Stimulated activated naive CD4-positive, alpha-beta T cell treated with Interleukin-2 at 50 U/mL for 16 hours (primary cell): ENCODE results near the gene ANTXR2.
"Not testable (repeated sequence)": the region's sequence is repeated elsewhere in the genome, so short reads cannot be mapped to it uniquely, and the experiment has no call there.

Experiments used
- DNase-seq: peaks from one replicate; lab custom pipeline; 2025; lab: John Stamatoyannopoulos, UW

Gene ANTXR2

DNA sequence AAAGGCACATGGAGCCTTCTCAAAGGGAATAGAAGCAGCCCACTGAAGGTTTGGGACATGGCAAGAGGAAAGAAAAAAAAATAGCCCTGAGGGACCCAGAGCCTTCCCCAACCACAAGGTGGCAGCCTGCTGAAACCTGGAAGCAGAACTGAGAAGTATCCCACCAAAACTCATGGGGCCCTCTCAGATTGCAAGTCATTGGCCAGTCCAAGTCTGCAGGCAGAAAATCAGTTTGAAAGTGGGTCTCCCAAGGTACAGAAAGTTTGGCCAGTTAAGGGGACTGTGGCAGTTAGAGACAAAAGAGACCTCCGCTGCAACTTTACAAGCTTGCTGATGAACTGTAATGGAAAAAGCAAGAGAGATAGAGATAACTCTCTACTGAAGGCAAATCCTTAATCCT is 155.8 kb downstream of the ANTXR2 start:
- DNase-seq, result peak; percentile 25

DNA sequence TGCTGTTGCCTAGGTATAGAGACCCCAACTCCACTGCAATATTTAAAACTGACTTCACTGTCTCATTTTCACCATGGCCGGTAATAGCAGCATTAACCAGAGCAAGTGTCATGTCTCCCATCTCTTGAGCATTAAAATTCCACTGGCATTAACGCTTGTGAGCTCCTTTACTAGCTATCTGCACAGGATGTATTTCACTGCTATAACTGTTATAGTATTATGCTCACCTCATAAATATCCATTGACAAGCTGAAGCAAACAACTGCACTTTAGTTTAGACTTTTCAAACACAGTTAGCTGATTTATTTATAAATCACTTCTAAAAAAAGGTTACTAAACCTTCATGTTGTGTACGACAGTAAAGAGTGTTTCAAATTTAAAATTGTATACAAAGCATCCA is 157.8 kb downstream of the ANTXR2 start:
- DNase-seq, result no peak

DNA sequence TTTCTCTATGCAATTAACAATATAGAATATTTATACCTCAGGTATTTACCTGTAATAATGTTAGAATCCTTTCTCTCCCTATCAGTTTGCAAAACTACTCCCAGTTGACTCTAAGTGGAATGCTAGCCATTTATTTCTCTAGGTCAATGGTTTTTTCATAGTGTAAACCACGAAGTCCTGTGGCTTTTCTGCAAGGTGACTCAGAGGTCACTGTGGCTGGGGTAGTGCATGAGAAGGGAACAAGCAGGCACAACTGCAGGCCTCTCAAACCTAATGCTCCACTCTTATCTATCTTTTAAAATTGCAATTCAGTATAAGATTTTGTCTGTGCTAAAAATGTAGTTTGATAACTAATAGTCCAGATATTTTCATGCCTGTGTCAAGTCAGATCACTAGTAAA is 159.4 kb downstream of the ANTXR2 start:
- no peak for DNase-seq

DNA sequence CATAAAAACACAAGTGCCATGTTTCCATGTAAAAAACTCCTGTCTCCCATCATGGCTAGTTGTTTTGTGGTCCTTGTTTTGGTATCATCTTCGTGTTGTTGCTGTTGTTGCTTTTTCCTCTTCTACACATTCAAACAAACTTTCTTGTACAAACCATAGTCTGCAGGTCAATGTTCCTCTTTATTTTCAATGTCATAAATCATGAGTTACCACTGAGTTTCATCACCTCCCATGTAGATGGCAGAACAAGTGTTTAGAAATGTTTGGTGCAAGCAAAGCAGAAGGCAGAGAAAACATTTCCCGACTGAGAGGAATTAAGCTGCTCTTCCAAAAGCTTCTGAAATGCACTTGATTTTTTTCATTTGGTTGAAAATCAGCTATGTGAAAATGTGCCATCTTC is 166.0 kb downstream of the ANTXR2 start:
- DNase-seq, result no peak

DNA sequence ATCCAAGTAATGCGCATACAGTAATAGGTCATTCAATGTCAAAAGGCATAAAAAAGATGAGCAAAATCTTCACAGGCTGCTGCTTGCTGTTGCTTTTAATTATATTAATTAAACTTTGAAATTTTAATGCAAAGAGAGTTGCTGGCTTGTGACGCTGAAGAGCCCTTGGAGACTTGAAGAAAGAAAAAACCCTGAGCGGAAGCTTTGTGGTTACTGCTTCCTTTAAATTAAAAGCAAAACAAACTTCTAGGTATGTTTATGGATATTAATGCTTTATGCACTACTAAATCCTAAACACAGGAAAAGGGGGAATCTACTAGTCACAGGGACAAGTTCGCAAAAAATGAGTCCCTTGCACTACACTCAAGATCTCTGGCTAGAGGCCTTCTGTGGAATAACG is 166.7 kb downstream of the ANTXR2 start:
- DNase-seq, result no peak

DNA sequence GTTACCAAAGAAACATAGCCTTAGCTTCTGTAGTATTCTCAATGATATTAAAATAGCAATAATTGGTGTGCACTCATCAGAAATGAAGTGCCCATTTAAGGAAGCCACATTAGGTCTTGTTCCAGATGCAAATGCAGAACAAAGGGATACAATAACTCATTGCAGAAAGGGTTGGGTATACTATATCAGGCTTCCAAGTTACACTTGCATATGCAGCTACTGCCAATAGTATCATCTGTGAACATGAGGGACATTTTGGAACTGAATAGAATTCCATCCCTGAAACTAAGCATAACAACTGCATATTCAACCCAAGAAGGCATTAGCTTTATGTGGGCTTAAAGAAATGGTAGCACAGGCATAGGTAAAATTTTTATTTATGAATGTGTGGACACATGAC is 167.8 kb downstream of the ANTXR2 start:
- no peak for DNase-seq

DNA sequence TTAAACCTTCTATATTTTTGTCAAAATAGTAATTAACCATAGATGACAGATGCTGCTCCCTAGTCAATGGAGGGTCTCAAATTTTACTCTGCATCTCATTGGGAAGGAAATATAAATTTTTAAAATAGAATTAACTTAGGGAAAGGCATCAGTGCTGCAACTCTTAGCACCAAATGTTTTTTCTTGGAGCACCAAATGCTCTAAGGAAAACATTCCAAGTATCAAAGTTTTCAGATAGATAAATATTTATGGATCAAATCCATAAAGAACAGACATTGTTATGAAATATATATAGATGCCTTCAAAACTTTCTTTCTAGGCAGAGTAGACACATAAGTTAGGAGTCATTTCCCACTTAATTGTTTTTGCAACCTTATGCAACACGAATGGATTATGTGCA is 168.7 kb downstream of the ANTXR2 start:
- no peak for DNase-seq

DNA sequence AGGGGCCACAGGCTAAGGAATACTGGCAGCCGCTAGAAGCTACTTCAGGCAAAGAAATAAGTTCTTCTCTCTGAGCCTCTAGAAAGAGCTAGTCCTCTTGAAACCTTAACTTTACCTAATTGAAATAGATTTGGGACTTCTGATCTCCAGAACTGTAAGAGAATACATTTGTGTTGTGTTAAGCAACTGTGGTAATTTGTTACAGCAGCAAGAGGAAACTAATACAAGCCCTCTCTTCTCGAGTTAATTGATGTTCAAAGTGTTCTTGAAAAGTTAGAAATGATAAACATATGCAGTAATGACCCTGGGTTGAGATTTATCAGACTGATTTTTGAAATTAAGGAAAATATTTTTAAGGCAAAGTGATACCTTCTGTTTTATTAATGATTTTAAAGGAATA is 172.8 kb downstream of the ANTXR2 start:
- DNase-seq, result no peak

DNA sequence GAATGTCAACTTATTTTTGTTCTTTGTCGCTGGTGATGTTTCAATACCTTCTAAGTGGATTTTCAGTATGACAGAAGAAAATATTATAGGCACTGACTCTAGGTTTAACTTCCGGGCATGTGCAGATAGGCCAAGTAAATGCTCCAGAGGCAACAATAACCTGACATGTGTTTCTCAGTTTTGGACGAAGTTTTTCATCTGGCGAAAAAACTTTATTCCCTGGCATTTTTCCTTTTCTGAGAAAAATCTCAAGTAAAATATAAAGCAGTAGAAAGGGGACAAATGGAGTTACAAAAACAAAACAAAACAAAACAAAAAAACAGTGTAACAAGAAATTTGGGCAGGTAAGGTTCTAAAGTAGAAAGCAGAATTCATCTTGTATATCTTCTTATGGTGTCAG is 173.5 kb downstream of the ANTXR2 start:
- DNase-seq, result no peak

DNA sequence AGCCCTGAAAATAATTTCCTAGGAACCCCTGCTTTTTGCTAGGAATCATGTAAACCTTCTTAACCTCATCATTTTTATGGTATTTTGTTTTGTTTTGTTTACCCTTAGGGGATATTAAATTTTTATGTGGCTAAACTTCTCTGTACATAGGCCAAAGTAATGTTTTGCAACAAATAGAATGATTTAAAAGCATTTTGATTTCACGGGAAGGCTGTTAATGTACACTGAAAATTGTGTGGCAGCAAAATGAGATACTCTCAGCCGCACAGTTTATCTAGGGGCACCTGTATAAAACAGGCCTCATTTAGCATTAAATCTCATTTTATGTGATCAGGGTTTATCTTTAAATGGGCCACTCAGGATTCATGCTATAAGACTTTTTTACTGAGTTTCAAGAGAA is 175.0 kb downstream of the ANTXR2 start:
- no peak for DNase-seq

DNA sequence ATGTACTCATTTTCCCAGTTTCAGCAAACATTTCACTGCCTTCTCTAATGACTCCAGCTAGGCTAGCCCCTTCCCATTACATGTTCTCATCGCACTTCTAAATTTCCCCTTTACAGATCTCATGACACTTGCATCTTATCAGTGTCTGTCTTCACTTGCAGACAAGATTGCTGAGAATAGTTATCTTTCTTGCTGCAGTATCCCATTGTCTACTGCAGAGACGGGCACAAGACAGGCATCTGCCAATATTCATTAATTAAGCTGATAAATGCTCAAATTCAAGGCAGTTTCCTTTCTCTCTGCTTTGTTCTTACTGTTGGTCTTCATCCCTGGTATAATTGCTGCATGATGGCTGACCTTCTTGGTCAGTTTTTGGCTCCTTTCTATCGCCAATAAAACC is 175.9 kb downstream of the ANTXR2 start:
- DNase-seq, result no peak

DNA sequence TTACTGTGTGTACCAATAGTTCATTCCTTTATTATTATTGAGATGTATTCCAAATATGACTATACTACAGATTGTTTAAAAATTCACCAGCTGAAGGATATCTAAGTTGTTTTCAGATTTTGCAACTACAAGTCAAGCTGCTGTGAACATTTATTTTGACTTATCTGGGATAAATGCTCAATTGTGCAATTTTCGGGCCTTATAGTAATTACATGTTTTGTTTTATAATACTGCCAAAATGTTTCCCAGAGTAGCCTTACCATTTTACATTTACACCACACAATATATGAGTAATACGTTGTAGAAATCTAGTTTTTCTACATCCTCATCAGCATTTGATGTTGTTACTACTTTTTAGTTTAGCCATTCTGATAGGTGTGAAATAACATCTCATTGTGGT is 179.6 kb downstream of the ANTXR2 start:
- no peak for DNase-seq

DNA sequence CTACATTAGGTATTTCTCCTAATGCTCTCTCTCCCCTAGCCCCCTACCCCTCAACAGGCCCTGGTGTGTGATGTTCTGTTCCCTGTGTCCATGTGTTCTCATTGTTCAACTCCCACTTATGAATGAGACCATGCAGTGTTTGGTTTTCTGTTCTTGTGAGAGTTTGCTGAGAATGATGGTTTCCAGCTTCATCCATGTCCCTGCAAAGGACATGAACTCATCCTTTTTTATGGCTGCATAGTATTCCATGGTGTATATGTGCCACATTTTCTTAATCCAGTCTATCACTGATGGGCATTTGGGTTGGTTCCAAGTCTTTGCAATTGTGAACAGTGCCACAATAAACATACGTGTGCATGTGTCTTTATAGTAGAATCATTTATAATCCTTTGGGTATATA is 184.0 kb downstream of the ANTXR2 start:
- not testable (repeated sequence) for DNase-seq

DNA sequence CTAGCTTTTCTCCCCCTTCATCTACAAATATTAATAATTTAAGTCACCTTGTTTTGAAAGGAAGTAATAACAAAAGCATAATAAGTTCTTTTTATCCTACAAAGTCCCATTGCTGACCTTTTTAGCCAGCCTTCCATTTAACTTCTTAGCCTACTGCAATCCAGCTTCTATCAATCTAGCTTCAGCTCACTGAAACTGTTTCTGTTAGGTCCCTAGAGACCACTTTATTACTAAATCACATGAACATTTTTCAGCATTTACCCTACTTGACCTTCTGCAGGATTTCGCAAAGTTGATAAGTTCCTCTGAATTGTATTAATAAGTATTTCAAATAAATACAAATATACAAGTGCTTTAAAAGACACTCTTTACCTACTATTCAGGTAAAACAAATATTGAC is 186.5 kb downstream of the ANTXR2 start:
- no peak for DNase-seq

DNA sequence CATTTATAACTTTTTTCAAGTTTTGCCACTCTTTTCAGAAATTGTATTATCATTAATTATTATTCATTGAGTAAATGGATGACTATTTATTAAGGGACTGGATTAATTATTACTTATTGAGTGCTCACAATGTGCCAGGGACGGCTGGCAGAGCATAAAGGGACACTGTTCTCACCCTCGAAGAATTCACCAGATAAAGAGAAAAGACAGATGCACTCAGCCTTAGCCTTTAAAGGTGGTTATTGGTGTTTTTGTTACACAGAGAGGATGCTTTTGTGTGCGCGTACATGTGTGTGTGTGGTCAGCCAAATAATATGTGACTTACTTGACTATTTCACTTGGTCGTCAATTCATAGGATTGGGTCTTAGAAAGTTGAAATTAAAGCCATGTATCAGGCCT is 187.0 kb downstream of the ANTXR2 start:
- no peak for DNase-seq

DNA sequence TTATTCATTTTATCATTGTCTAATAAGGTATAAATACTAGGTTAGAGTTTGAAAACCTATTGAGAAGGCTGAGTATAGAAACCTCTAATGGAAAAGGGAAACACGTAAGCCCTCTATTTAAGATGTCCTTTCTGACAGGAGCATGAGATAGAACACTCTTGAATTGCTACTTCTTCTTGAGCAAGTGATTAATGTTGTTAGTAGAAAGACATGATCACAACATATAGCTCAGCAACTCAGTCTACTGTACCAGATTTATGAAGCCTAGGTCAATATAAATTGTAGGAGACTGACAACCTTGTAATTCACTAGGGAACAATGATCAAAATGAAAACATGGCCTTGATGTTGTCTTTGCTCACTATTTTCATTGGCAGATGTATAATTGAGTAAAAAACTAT is 189.7 kb downstream of the ANTXR2 start:
- no peak for DNase-seq

DNA sequence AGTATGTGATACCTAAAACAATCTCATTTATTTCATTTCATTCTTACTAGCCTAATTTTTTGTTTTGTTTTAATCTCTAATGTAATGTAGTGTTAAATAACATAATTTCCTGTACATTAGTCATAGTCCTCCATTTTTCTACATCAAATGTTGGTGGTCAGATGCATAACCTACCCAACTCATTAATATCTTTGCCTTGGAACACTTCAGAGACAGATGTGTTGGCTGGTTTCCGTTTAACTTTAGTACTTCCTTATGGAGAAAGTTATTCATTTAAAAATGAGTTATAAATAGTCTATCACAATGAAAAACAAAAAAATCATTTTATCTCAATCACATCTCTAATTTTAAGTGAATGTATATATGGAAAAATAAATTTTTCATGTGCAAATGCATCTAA is 190.2 kb downstream of the ANTXR2 start:
- no peak for DNase-seq

DNA sequence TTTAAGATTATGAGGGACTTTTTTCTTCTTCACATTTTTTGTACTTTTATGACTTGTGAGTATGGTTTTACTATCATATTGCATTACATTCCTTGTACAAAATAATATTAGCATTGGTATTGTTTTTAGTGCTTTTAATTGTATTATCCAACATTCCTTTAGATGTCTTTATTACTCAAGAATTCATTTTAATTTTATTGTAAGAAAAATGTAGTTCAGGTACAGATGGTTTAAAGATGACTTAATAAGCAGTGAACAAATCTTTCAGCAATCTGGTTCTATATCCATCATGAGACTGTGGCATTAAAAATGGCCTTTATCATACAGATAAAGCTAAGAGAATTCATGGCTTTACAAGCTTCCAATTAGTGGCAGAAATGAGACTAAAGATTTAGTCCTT is 191.6 kb downstream of the ANTXR2 start:
- no peak for DNase-seq

DNA sequence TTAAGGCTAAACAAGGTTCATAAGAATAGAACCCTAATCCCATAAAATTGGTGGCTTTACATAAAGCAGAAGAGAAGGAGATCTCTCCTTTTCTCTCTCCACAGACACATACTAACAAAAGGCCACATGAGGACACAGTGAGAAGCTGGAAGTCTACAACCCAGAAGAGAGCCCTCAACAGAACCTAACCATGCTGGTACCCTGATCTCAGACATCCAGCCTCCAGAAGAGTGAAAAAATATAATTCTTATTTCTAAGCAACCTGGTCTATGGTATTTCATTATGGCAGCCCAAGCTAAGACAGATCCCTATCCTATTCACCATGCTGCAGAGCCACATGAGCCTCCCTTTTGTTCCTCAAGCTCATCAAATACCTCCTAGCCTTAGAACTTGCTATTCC is 195.5 kb downstream of the ANTXR2 start:
- no peak for DNase-seq

DNA sequence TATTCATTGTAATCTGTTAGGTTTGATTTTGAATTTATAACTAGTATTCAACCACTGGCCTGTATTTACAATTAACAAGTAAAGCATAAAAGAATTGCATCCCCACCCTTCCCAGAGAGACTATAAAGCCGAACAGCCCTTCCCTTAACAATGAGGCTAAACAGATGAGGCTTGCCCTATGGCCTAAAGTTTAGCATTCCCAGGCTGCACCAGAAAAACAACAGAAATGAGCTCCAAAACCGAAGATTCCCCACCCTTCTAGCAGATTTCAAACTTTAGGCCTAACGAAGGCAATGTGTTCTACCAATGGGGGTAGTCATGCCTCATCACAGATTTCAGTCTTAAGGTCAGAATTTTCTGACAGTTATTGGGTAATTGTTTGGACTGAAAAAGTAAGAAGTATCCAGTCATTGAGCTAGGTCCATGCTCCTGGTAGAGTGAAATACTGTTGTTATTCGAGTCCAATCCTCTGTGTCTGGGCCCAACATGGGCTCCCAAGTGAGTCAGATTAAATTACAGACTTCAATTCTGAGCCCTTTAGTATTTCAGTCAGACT is 197.6 kb downstream of the ANTXR2 start:
- DNase-seq, result no peak

DNA sequence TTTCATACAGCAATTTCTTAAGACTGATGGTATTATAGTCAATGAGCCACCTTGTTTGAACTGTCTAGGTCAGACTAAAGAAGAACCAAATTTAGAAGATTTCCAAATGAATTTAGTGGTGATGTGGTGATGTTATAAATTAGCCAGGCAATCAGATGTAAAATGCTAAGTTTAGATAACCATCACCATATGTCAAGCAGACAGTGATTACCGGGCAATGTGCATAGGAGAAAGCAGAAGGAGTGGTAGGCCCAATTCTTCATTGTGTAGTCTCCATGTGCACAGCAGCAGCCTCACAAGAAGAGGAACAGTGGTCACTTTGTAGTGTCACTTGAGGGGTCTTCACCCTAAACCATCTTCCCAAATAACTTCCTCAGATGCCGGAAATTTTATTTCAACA is 198.8 kb downstream of the ANTXR2 start:
- DNase-seq, result no peak

DNA sequence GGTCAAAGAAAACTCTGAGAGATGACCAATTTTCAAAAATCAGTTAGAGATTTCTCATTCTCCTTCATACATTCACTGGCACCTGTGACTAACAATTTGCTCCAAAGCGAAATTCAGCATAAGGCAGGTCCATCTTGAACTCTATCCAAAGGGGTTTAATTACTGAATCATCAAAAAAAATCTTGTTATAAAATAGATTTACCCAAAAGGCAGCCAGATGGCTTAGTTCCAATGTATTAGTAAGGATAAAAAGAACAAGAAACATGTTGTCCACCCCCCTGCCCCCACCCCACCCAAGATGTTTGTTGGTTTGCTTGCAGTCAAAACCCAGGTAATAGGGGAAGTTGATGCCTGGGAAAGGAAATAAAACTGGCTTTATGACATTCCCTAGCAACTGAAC is 200.3 kb downstream of the ANTXR2 start:
- no peak for DNase-seq

DNA sequence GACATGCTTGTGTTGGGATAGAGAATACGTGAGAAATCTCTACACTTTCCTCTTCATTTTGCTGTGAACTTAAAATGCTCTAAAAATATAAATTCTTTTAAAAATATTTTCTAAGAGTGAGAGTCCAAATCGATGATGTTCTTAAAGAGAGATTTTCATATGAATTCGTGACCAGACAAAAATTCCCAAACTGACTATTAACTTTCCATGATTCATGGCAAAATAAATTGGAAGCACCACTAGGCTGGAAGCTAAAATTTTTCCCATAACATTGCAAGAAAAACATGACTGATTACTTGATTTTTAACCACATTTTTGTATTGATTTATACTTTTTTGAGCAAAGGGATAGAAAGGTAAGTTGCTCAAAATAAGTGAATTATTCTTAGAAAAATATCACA is 201.1 kb downstream of the ANTXR2 start:
- DNase-seq, result no peak

DNA sequence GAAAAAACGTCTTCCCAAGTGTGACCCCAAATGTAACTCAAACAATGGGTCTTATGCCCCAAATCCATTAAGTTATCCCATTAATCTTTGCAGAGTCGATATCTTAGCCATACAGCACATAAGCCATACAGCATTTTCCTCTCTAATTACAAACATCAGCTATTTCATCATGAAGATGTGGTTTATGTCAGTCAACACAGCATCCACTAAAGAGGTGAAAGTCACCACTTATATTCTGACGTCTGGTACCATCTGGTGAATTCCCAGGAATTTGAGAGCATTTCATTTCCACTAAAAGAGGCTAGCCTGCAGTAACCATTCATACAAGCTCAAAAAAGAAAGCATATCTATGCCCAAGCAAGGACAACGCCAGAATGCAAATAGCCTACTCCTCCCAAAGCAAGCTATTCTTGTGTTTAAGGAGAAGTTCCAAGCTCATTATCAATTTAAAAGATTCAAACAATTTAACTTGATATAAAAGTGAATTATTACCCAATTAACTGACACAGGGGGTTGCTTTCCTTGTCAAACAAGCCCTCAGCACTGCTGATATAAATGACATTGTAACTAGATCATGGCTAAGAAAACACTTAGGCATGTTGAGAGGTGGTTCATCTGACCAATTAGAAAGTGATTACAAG is 203.3 kb downstream of the ANTXR2 start:
- DNase-seq, result no peak

DNA sequence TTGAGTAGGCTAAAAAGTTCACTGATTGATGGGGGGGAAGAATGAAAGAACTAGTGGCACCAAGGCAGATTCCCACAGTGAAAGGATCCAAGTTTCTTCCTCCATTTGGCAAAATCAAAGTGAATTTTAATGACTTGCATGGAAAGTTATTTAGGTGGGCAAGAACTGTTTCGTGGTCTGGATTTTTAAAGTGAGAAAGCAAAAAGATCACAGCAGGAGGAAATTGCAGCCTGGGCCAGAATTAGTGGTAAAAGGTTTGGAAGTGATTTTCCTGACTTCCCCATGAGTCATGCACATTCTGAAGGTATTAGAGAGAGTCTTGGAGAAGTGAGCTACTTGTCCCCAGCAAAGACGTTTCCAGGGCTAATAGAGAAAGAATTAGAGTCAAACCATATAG is 207.8 kb downstream of the ANTXR2 start:
- no peak for DNase-seq
